Lung (tissue), 12 donors: ENCODE results near the gene PMEPA1. TPM values are rescaled to one million over a fixed set of nuclear protein-coding genes. Genes with fewer than 3 reads are reported as not detected.
A peak's percentile ranks its signal among the peaks of the same experiment; 100 is the strongest.

Source experiments
- ATAC-seq: fragments of 200-7000 bp; cut with Tn5 transposase; one replicate; pipeline ENCODE4 v1.9.1; 2020; ENCODE audit warnings: moderate number of reproducible peaks; ENCODE audit not compliant: insufficient read depth, low FRiP score
- DNase-seq, 3 donors: peaks; one replicate each; pipeline ENCODE4 v3.0.0-alpha.2; 2013 to 2017
- H3K27ac ChIP-seq, 2 donors: one replicate each; pipeline ENCODE4 v1.5.1; 2013; ENCODE audit warnings: mild to moderate bottlenecking in 2 of 2, moderate library complexity in 2 of 2, control low read depth in 1 of 2, inconsistent platforms in 1 of 2, low read depth in 1 of 2, low read length in 1 of 2
- H3K27me3 ChIP-seq, 3 donors: one replicate each; pipeline ENCODE4 v1.5.1; 2013; ENCODE audit warnings: low read length in 2 of 3; ENCODE audit not compliant: control insufficient read depth in 3 of 3, insufficient read depth in 3 of 3
- H3K36me3 ChIP-seq, 4 donors: one replicate each; pipeline ENCODE4 v1.5.1; 2013; ENCODE audit warnings: low read length in 4 of 4, mild to moderate bottlenecking in 1 of 4, moderate library complexity in 1 of 4; ENCODE audit not compliant: control insufficient read depth in 4 of 4, insufficient read depth in 4 of 4
- H3K4me1 ChIP-seq, 5 donors: one replicate each; pipeline ENCODE4 v1.5.1; 2013; ENCODE audit warnings: low read length in 5 of 5, mild to moderate bottlenecking in 2 of 5, moderate library complexity in 1 of 5; ENCODE audit not compliant: control insufficient read depth in 5 of 5, insufficient read depth in 5 of 5
- H3K4me3 ChIP-seq: one replicate; pipeline ENCODE4 v1.5.1; 2013; ENCODE audit warnings: mild to moderate bottlenecking, control low read depth, moderate library complexity
- H3K9ac ChIP-seq, 2 donors: one replicate each; pipeline ENCODE4 v1.5.1; 2013; ENCODE audit warnings: low read length in 2 of 2, control low read depth in 1 of 2; ENCODE audit not compliant: insufficient read depth in 1 of 2
- H3K9me3 ChIP-seq, 4 donors: one replicate each; pipeline ENCODE4 v1.5.1; 2013; ENCODE audit warnings: low read length in 3 of 4, mild to moderate bottlenecking in 1 of 4, moderate library complexity in 1 of 4; ENCODE audit not compliant: control insufficient read depth in 4 of 4, insufficient read depth in 3 of 4
- CTCF ChIP-seq: IDR thresholded peaks from 2 replicates; pipeline ENCODE4 v1.5.1; 2012; ENCODE audit warnings: mild to moderate bottlenecking; ENCODE audit errors: control extremely low read depth, extremely low read depth
- WGBS, 2 donors: extraction: QIAGEN DNeasy Blood & Tissue Kit; methylation state at CpG; one replicate each; pipeline ENCODE4 v1.1.7; 2013; 5-methylcytosine and 5-hydroxymethylcytosine counted together
- polyA plus RNA-seq, 2 donors: library from polyadenylated mRNA; stranded (reverse); fragments of 200-250 nt; gene quantifications; one replicate each; pipeline ENCODE4 v1.2.1, GENCODE V29; 2013
- total RNA-seq, 2 donors: library from RNA; depleted of rRNA in 1 of 2; stranded (reverse); fragments of >200 nt in 1 of 2; gene quantifications; one replicate each; pipeline ENCODE4 v1.2.1, GENCODE V29; 2014 to 2021
- donor health status: control.
- donor health status: control.
- donor health status: Bipolar disorder and iron deficiency.
- donor health status: healthy.
- donor health status: DM: yes; HTN: yes; CAD: no.

The PMEPA1 gene
- total and polyA plus RNA-seq, 4 donors, result 10.0 to 44.0 (median 23.9) TPM

DNA sequence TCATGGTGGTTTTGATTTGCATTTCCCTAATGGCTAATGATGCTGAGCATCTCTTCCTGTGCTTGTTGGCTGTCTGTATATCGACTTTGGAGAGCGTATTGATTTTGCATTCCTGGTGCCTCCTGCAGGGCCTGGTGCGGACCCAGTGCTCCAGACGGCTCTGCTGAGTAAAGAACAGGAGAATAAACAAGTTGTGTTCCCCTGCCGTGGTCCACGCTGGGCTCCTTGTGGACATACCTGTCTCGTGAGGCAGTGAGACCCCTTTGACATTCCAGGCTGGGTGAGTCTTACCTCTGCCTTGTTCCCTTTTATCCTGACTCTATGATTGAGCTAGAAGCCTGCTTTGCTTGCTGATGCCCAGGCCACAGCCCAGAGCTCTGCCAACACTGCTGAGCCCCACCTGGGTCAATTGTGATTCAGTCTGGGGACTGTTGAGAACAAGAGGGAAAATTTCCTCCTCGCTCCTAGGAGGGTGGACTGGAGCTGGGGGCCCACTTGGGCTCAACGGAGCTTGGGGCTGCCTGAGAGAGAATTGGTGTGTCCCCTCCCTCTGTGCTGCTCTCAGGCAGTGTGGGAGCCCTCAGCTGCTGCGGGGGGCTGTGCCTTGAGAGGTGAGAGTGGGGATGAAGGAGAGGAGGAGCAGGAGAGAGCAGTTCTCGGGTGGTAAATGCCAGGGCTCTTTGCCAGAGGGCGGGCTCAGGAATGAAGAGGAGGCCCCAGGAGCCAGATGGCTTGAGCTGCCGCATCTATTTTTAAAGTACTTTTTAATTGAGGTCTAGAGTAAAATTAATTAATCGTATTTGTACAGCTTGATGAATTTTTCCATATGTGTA lies 43.7 kb upstream of the PMEPA1 start:
- peaks cover 0 to 27% (median 14%) of the 10 kb centered on the region in 5 donors for H3K4me1 ChIP-seq
- no peak for ATAC-seq
- peak overlapping the region in 1 of 2 donors; percentile 19 for H3K9ac ChIP-seq
- H3K27ac ChIP-seq, result no peak overlapping the region
- H3K36me3 ChIP-seq, result no peaks in the 10 kb centered on the region
- DNase-seq, result peak; percentile 43 to 50 (median 49)
- WGBS, 2 donors, result 72 to 80% methylated on average over 14 of the region's 14 CpGs
- no peak overlapping the region for H3K4me3 ChIP-seq
- H3K27me3 ChIP-seq, result no peaks in the 10 kb centered on the region
- TF ChIP-seq CTCF, result no peak
- H3K9me3 ChIP-seq, result peaks cover 0 to 2% (median 0%) of the 10 kb centered on the region in 4 donors

DNA sequence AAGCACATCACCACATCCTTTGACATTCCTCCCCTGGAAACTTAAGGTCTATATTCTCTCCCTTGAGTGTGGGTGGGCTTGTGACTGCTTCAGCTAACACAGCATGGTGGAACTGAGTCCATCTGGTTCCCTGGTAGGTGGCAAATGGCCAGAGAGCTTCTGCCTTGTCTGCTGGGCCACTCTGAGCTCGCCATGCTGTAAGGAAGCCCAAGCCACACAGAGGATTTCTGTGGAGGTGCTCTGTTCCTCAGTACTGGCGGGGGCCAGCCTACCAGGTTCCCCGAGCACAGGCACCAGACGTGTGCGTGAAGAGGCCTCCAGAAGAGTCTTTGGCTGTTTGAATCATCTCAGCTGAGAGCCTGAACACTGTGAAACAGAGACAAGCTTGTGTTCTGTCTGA lies 41.6 kb upstream of the PMEPA1 start:
- no peak for TF ChIP-seq CTCF
- H3K9ac ChIP-seq, result no peak overlapping the region
- H3K27me3 ChIP-seq, result no peaks in the 10 kb centered on the region
- H3K9me3 ChIP-seq, result no peaks in the 10 kb centered on the region
- H3K4me1 ChIP-seq, result peaks cover 5 to 48% (median 14%) of the 10 kb centered on the region in 5 donors
- DNase-seq (peak in 1 of 3 donors; percentile 4), ATAC-seq (no peak)
- no peak overlapping the region for H3K4me3 ChIP-seq
- H3K36me3 ChIP-seq, result no peaks in the 10 kb centered on the region
- 92 to 96% methylated on average over 5 of the region's 5 CpGs for WGBS, 2 donors
- no peak overlapping the region for H3K27ac ChIP-seq

DNA sequence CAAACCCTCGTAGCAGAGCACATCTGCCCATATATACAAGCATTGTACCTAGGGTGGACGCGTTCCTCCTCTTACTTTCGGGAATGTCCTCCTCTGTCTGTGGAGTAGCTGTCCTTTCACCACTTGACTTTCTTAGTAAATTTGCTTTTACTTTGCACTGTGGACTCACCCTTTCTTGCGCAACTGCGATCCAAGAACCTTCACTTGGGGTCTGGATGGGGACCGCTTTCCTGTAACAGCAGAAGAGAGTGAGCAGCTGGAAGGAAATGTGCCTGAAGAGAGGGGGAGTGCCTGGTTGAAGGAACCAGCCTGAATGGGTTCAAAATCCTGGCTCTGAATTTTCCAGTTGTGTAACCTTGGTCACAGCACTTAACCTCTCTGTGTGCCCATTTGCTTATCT lies 40.1 kb upstream of the PMEPA1 start:
- no peaks in the 10 kb centered on the region for H3K36me3 ChIP-seq
- no peaks in the 10 kb centered on the region for H3K27me3 ChIP-seq
- no peaks in the 10 kb centered on the region for H3K9me3 ChIP-seq
- TF ChIP-seq CTCF, result no peak
- peak; percentile 38 to 70 (median 67) for DNase-seq
- H3K4me1 ChIP-seq, result peaks cover 5 to 48% (median 14%) of the 10 kb centered on the region in 5 donors
- no peak overlapping the region for H3K9ac ChIP-seq
- H3K4me3 ChIP-seq, result no peak overlapping the region
- no peak for ATAC-seq
- WGBS, 2 donors, result 33 to 38% methylated on average over 7 of the region's 7 CpGs
- H3K27ac ChIP-seq, result peak overlapping the region in 1 of 2 donors; percentile 35
